ENCODE data around the gene MON2.
"Not testable (repeated sequence)": the region's sequence is repeated elsewhere in the genome, so short reads cannot be mapped to it uniquely, and the experiment has no call there.

MON2 gene

DNA sequence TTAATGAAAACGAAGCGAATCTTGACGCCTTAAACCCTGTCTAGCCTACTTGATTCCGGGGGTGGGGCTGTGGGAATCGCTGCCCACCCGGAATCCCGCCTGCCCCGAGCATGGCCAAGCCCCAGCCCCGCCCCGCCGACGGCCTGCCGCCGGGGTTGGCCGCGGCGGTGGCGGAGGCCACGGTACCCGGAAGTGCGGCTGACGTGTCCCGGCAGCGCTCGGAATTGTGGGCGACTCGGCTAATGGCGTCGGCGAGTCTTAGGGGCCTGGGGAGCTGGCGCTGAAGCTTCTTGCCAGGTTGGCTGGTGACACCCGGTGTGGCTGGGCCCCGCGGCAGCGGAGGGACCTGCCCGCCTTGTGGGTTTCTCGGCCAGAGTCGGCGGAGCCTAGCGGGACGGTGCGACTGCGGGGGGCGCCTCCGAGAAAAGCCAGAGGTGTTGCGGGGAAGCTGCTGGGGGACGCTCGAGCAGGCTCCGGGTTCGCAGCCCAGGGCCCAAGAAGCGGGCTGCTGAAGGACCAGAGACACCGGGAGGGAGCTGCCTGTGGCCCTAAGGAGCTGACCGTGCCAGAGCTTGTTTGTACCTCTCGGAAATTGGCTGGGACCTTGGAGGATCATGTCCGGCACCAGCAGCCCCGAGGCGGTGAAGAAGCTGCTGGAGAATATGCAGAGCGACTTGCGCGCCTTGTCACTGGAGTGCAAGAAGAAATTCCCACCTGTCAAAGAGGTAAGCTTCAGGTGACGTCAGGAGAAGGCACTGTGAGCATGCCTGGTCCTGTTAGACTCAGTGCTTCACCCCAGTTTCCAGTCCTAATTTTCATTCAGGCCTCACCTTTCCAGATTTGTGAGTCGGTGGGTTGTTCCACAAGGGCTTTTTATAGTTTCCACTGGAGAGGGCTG, at the start of gene MON2:
Gene MON2, plus strand, starts transcription at position 233 of the 898 bp plus-strand sequence. Its CDS starts 382 bp downstream, at position 615.
- peak; percentile 43 for DNase-seq

- DNase-seq = no peak
Observed at GRCh38 chr12:62426089-62426488, 40.5 kb upstream of the MON2 start.

- DNase-seq = no peak
Observed at GRCh38 chr12:62429457-62429856, 37.2 kb upstream of the MON2 start.

DNA sequence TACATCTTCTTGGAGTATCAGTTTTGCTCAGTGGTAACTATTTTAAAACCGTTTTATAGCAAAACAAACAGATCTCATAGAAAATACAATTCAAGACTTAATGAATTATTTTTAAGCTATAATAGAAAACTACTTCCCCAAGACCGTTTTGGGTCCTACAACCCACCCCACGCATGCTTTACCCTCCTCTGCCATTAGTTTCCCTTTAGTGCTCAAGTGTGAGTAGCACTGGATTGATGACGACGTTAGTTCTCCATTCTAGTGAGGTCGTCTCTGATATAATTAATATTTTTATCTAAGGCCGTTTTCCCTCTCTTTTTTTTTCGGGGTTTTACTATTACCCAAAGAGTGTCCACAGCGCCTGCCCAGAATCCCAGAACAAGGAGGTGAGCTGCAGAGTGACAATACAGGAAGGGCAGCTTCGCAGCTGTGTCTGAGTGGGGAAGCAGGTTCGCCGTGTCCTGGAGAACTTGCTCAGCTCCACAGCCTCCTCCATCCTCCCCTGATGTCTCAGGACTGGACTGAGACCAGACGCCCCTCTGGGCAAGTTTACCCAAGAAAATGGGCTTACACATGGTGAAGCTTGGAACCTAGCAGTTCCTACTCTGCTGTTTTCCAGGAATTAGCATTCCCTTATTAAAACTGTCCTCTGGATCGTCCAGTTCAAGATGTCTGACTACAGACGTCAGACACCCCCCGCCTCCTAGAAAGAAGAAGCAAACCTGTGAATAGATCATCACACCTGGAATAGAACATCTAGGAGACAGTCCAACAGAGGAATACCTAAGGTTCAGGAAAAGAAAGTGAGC, 31.9 kb upstream of the MON2 start:
- DNase-seq = no peak

GRCh38 chr12:62435303-62436163, 31.1 kb upstream of the MON2 start:
- DNase-seq = peak; percentile 59

DNA sequence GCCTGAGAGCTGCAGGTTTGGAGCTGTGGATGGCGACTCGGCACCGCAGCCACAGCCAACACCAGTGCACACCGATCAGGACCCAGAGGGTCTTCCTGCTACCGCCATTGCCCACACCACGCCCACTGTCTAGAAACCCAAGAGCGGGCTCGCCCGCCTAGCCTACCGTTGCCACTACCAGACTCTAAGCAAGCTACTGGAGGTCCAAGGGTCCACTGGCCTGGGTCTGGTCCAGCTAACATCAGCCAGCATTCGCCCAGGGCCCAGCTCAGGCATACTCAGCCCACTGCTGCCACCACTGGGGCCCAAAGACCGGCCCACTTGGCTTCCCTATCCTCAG, 30.5 kb upstream of the MON2 start:
- no peak for DNase-seq

GRCh38 chr12:62438098-62438692, 28.4 kb upstream of the MON2 start:
- DNase-seq = no peak

DNA sequence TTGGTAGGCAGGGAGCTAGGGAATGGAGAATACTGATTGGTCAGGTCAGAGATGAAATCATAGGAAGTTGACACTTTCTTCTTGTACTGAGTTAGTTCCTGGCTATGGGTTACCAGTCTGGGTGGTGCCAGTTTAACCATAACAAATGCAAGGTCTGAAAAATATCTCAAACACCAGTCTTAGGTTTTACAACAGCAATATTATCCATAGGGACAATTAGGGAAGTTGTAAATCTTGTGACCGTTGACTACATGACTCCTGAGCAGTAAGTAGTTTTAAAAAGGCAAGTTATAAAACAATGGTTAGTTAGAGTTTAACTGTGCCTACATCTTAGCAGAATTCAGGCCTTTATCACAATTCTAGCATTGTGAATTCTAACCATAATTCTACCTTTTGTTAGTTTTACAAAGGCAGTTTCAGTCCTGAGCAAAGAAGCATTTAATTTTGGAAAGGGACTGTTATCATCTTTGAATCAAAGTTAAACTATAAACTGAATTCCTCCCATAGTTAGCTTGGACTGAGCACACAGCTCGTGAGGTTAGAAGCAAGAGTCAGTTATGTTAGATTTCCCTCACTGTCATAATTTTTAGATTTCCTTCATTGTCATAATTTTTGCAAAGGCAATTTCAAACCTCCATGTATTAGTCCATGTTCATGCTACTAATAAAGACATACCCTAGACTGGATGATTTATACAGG, 19.7 kb upstream of the MON2 start:
- DNase-seq = no peak

DNA sequence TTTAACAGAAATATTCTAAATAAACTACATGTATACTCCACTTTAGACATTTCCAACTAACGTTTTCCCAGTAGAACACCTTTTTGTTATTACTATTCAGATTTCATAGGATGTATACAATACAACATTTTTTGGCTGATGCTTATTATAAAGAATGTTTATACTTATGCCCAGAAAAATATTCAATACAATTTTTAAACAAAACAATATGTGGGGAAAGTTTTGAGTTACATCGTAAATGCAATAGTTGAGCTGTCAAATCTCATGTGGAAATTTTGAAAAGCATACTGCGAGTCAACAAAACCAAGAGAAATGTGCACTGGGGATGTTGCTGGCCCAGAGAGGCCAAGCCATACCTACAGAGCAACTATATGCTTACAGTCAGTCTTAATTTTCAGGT, 18.2 kb upstream of the MON2 start:
- DNase-seq = no peak

GRCh38 chr12:62455429-62455828, 11.2 kb upstream of the MON2 start:
- not testable (repeated sequence) for DNase-seq

DNA sequence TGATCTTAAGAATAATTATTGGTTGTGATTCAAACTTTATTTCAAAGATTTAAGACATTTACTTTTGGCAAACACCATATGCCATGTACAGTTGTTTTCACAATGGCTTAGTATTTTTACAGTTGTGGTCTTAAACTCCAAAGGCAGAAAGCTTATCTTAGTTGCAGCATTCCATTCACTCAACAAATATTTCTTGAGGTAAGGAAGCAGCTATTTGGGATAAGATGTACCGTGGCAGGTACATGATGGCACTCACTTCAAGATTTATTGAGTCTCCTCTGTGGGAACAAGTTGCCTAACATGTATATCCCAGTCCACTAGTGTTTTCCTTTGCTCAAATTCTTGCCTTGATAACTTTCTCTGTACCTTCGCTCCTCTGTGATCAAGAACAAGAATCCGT, 8.0 kb upstream of the MON2 start:
- DNase-seq = no peak

DNA sequence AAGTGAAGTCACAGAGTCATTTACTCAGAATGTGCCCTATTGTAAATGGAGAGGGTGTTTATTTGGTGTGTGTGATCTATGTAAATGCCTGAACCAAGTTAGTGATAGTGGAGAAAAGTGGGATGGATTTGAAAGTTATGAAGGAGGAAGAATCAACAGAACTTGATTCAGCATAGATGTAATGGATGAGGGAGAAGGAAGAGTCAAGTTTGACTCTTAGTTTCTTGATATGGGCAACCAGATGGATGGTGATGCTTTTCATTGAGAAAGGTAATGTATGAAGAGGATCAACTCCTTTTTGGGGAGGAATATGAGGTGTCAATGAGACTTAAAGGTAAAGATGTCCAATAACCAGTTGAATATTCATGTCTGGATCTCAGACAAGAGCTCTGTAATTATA, 6.7 kb upstream of the MON2 start:
- DNase-seq = no peak

DNA sequence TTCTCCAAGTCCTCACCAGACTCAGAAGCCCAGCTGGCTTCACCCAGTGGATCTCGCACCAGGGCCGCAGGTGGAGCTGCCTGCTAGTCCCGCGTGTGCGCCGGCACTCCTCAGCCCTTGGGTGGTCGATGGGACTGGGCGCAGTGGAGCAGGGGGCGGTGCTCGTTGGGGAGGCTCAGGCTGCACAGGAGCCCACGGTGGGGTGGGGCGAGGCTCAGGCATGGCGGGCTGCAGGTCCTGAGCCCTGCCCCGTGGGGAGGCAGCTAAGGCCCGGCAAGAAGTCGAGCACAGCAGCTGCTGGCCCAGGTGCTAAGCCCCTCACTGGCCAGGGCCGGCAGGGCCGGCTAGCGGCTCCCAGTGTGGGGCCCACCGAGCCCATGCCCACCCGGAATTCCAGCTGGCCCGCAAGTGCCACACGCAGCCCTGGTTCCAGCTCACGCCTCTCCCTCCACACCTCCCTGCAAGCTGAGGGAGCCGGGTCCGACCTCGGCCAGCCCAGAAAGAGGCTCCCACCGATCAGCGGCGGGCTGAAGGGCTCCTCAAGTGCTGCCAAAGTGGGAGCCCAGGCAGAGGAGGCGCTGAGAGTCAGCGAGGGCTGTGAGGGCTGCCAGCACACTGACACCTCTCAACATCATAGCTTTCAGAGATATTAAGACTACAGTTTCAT, 5.3 kb upstream of the MON2 start:
- not testable (repeated sequence) for DNase-seq

DNA sequence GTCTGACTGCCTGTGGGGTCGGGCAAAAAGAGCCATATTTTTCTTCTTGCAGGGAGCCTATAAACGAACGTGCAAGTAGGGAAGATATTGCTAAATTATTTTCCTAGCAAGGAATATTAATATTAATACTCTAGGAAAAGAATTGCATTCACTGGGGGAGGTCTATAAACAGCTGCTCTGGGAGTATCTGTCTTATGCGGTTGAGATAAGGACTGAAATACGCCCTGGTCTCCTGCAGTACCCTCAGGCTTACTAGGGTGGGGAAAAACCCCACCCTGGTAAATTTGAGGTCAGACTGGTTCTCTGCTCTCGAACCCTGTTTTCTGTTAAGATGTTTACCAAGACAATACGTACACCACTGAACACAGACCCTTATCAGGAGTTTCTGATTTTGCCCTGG, 3.4 kb upstream of the MON2 start:
- not testable (repeated sequence) for DNase-seq

DNA sequence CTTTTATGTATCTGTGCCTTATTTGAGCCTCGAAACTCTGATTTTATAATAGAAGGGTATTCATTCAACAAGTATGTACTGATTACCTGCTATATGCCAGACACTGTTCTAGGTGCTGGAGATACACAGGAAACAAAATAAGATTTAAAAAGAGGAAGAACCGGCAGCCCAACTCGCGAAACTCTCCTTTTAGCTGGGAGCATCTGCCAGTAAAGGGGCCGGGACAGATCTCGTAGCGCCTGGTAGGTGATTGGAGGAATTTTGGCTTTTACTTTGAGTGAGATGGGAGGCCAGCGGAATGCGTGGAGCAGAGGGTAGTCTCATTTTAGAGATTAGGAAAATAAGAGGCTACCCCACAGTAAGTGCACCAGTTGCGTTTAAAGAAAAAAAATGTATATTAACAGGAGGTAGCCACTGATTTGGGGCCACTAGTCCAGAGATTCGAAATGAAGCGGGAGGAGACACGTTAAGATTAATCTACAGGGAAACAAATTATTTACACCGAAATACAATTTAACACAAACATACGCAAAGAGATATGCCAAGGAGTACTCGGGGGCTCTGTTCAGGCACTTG, 520 bp upstream of the MON2 start:
- no peak for DNase-seq

- no peak for DNase-seq
Observed at GRCh38 chr12:62468397-62468796, 1.8 kb downstream of the MON2 start.

DNA sequence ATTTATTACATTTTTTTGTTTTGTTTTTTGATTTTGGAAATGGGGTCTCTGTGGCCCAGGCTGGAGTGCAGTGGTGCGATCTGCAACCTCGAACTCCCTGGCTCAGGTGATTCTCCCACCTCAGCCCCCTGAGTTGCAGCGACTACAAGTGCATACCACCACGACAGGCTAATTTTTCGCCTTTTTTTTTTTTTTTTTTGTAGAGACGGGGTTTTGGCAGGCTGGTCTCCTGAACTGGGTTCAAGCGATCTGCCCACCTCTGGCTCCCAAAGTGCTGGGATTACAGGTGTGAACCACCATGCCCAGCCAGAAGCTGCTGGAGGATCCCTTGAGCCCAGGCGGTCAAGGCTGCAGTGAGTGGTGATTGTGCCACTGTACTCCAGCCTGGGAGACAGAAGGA, 2.3 kb downstream of the MON2 start:
- DNase-seq = no peak

DNA sequence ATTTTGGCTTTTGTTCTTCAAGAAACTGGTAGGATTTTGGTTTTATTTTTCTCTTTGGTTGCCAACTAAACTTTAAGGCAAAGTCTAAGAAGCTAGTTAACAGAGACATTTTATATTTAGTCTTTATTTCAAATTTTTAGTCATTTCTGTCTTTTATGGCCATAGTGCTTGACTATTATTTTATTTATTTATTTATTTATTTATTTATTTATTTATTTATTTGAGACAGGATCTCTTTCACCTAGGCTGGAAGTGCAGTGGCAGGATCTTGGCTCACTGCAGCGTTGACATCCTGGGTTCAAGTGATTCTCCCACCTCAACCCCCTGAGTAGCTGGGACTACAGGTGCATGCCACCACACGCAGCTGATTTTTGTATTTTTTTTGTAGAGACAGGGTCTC, 3.1 kb downstream of the MON2 start:
- no peak for DNase-seq

DNA sequence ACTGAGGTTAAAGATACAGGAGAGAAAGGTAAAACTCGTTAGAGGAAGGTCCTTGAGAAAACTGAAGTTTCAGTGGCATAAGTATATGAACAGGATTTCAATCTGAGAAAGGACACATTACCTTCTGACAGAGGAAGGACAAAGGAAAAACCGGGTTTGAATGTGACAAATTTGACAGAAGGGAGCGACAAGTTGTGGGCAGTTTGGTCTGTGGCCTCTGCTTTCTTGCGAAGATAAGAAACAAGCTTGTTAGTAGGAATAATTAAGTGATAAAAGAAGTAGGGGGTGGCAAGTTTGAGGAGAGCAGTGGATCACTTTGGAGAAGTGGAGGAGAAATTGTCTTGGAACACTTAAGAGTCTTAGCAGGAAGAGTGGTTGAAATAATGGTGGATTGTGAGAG, 5.1 kb downstream of the MON2 start:
- DNase-seq = no peak

DNA sequence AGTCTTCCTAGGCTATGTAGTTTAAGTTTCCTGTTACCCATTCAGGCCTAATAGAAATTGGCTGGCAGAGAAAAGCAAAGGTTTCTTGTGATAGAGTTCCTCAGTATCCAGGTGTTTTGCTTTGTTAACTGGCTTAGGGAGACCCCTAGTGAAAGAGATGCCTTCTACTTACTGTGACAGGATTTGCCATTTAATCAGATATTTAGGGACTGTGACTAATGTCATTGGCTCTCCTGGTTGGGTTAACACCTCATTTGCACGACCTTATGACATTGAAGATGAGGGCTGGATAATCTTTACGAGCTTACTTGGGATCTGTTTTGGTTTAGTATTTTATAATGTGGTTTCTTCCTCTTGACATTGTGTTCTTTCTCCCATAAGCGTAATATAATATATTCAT, 5.8 kb downstream of the MON2 start:
- DNase-seq = no peak

DNA sequence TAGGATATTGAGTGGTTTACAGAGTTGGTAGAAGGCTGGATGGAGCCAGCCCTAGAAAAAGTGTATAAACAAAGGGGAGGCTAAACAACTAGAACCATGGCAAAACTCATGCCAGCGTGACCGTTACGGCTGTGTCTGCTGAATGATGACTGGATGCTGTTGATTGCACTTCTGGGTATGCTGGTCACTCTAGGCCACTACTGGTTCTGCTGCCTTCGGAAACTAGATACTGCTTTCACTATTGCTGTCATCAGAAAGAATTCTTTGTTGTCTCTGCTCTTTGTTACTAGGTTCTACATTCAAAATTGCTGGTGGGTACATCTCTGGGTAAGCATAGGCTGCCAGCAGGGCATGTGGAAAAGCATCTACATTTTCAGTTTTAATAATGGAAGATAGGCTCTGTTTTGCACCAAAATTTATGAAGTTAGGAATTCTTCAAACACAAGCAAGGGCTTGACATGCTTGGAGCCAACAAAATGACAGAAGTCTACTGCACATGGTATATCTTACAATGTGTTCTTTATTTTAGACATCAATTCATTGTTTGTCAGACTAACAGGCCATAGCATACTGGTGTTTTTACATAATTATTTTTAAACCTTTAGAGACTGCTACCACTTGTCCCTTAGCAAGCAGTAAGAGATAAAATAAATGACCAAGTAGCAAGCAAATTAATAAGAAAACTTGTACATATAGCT, 15.4 kb downstream of the MON2 start:
- DNase-seq = no peak

Data from NCI-H2107 (cell line).